GM19467 (cell line): ENCODE data around the gene TSPAN3.

Source experiments
- ATAC-seq: cut with Tn5 transposase; IDR thresholded peaks from one replicate; pipeline ENCODE4 v1.9.1; 2021; ENCODE audit warnings: mild to moderate bottlenecking, moderate library complexity; ENCODE audit not compliant: unreplicated experiment

Gene TSPAN3

DNA sequence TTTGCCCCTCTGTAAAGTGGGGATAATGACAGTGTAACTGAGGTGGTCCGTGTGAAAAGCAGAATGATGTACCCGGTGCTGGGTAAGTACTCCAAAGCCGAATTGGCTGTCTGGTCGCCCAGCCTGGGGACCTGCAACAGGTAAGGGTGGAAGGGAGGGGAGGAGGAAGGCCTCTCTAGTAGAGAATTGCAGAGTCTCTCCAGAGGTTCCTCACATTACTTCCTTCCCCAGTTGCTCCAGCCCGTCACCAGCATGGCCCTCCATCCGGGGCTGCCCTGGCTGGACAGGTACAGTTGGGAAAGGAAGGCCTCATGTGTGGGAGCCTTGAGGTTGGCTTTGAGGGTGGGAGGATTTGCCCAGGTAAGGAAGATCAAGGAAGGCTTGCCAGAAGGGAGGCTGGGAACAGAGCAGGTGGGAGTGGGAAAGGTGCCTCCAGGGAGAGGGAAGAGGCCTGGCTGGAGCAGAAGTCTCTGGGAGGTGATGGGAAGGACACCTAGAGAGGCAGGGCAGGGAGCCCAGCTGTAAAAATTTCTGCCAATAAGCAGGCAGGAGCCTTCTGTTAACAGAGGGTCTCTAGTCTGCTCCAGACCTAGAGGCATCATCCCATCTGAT, 77.7 kb downstream of the TSPAN3 start:
- no peak for ATAC-seq

DNA sequence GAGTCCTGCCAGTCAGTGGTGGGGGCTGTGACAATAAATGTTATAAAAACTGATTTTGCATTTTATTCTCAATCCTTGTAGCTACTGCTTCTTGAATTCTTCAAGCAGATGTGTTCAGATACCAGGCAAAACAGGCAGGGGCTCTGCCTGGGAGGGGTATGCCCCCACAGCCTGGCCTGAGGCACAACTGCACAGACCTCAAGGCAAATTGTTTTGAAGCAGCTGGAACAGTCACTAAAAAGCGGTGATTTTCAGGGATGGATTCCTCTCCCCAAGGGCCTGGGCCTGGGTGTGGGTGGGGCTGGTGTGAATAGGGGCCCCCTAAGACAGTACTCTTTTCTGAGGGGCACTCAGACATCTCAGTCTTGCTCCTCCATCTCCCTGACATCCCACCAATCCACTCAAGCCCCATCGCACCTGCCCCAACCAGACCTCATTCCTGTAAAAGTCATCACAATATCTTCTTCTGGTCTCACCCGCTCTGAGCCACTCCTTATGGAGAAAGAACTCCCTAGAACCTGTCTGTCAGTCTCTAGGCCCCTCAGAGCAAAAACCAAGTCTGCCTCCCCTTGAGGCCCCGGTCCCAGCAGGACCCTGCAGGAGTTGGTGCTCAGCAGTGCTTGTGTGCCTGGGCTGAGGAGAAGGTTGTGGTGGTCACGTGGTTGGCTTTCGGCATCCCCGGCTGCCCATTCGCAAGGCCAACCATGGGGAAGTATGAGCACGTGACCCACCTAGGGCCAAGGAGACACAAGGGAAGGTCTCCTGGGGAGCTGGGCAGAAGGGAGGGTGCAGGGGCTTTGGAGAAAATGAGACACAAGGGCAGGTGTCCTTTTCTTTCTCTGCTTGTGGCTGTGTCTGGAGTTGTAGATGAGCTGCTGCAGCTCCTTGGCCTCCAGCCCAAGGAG, 78.9 kb downstream of the TSPAN3 start:
- no peak for ATAC-seq
